Left renal pelvis (tissue), 4 donors: ENCODE results near the gene PRL. TPM values are rescaled to one million over a fixed set of nuclear protein-coding genes. Genes with fewer than 3 reads are reported as not detected.

Experiments used
- DNase-seq, 4 donors: peaks; one replicate each; pipeline ENCODE4 v3.0.0-alpha.2; 2013; ENCODE audit warnings: low read depth in 4 of 4, low spot score in 3 of 4
- polyA plus RNA-seq, 4 donors: library from polyadenylated mRNA; unstranded; fragments of 120-200 nt; gene quantifications; one replicate each; pipeline ENCODE4 v1.2.1, GENCODE V29; 2013; ENCODE audit not compliant: insufficient read length in 4 of 4

The PRL gene
- polyA plus RNA-seq, 4 donors: 0.11 to 1.8 TPM; not detected in 2

GRCh38 chr6:22237526-22237925, 59.3 kb downstream of the PRL start:
- no peak for DNase-seq
